Testis (tissue), 3 donors: ENCODE results near the gene PJA2. TPM values are rescaled to one million over a fixed set of nuclear protein-coding genes. Genes with fewer than 3 reads are reported as not detected.

Source experiments
- DNase-seq: peaks from one replicate; pipeline ENCODE4 v3.0.0-alpha.2; 2019
- H3K27ac ChIP-seq, 2 donors: fragments of 200-600 bp; sonication (generic); one replicate each; pipeline ENCODE4 v1.5.1; 2019
- H3K27me3 ChIP-seq: fragments of 200-600 bp; sonication (generic); one replicate; pipeline ENCODE4 v1.5.1; 2019
- H3K36me3 ChIP-seq: fragments of 200-600 bp; sonication (generic); one replicate; pipeline ENCODE4 v1.5.1; 2017; ENCODE audit warnings: low read depth; ENCODE audit errors: missing control alignments
- H3K4me1 ChIP-seq: fragments of 200-600 bp; sonication (generic); one replicate; pipeline ENCODE4 v1.5.1; 2019
- H3K4me3 ChIP-seq, 2 donors: fragments of 200-600 bp; sonication (generic); one replicate each; pipeline ENCODE4 v1.5.1; 2017 to 2019
- H3K9me3 ChIP-seq: fragments of 200-600 bp; sonication (generic); one replicate; pipeline ENCODE4 v1.5.1; 2017
- POLR2A ChIP-seq: fragments of 450-650 bp; IDR thresholded peaks from one replicate; pipeline ENCODE4 v1.6.1; 2017; ENCODE audit warnings: antibody characterized with exemption, mild to moderate bottlenecking, moderate library complexity
- WGBS, 2 donors: methylation state at CpG; one replicate each; pipeline ENCODE4 v1.1.5; 2018; 5-methylcytosine and 5-hydroxymethylcytosine counted together
- intact Hi-C: fragments of 100-400 bp; cut with DNase I; formaldehyde crosslinking; loops from one replicate; pipeline ENCODE4 v1.15.1; 2023; ENCODE audit warnings: low total_unique reads
- polyA plus RNA-seq: library from polyadenylated mRNA; stranded (reverse); fragments of 350-450 nt; fragmentation: Illumina TruSeq; extraction: RNeasy Lipid Tissue Mini Kit (QIAGEN cat#74804); gene quantifications from one replicate; pipeline ENCODE4 v1.2.3, GENCODE V29; 2014; ENCODE audit warnings: low read depth, low replicate concordance; ENCODE audit not compliant: insufficient read depth
- total RNA-seq, 2 donors: library from RNA; depleted of rRNA; stranded (reverse); fragments of >200 nt; gene quantifications; one replicate each; pipeline ENCODE4 v1.2.3, GENCODE V29; 2016
- TF ChIP-seq, protein P1 (sequence below), 3 experiments: fragments of 450-650 bp in 2 of 3; fragments of 200-600 bp in 1 of 3; sonication (generic) in 1 of 3; IDR thresholded peaks; one replicate each; pipeline ENCODE4 v1.5.1; 2016 to 2019; ENCODE audit warnings: antibody characterized with exemption in 3 of 3, mild to moderate bottlenecking in 2 of 3, moderate library complexity in 1 of 3

PJA2 gene
- total and polyA plus RNA-seq, 3 donors from 2014 or later: 77.3 to 112 (median 105) TPM

DNA sequence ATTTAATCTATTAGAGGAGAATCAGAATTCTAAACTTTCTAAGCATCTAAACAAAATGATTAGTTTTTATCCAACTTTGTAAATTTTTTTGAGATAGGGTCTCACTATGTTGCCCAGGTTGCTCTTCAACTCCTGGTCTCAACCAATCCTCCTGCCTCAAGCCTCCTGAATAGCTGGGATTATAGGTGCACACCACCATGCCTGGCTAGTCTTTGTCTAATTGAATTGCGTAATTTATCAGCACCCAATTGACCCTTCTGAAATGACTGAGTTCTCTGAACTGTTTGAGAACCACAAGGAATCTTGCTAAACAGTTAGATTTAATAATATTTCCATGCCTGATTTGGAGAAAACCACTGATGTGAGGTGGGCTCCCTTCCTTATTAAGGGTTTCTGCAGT lies 75.7 kb downstream of the PJA2 start:
- no peaks in the 10 kb centered on the region for H3K4me1 ChIP-seq
- no peak overlapping the region for H3K4me3 ChIP-seq
- intact Hi-C loops: no loop called here
- H3K9me3 ChIP-seq: no peaks in the 10 kb centered on the region
- H3K27me3 ChIP-seq: no peaks in the 10 kb centered on the region
- TF ChIP-seq, protein P1, sequence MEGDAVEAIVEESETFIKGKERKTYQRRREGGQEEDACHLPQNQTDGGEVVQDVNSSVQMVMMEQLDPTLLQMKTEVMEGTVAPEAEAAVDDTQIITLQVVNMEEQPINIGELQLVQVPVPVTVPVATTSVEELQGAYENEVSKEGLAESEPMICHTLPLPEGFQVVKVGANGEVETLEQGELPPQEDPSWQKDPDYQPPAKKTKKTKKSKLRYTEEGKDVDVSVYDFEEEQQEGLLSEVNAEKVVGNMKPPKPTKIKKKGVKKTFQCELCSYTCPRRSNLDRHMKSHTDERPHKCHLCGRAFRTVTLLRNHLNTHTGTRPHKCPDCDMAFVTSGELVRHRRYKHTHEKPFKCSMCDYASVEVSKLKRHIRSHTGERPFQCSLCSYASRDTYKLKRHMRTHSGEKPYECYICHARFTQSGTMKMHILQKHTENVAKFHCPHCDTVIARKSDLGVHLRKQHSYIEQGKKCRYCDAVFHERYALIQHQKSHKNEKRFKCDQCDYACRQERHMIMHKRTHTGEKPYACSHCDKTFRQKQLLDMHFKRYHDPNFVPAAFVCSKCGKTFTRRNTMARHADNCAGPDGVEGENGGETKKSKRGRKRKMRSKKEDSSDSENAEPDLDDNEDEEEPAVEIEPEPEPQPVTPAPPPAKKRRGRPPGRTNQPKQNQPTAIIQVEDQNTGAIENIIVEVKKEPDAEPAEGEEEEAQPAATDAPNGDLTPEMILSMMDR (IDR thresholded peaks at IDR 0.05): no peak
- TF ChIP-seq POLR2A: no peak
- 94 to 100% methylated on average over 1 of the region's 1 CpG for WGBS, 2 donors
- DNase-seq: no peak
- H3K27ac ChIP-seq: no peak overlapping the region
- H3K36me3 ChIP-seq: no peaks in the 10 kb centered on the region

DNA sequence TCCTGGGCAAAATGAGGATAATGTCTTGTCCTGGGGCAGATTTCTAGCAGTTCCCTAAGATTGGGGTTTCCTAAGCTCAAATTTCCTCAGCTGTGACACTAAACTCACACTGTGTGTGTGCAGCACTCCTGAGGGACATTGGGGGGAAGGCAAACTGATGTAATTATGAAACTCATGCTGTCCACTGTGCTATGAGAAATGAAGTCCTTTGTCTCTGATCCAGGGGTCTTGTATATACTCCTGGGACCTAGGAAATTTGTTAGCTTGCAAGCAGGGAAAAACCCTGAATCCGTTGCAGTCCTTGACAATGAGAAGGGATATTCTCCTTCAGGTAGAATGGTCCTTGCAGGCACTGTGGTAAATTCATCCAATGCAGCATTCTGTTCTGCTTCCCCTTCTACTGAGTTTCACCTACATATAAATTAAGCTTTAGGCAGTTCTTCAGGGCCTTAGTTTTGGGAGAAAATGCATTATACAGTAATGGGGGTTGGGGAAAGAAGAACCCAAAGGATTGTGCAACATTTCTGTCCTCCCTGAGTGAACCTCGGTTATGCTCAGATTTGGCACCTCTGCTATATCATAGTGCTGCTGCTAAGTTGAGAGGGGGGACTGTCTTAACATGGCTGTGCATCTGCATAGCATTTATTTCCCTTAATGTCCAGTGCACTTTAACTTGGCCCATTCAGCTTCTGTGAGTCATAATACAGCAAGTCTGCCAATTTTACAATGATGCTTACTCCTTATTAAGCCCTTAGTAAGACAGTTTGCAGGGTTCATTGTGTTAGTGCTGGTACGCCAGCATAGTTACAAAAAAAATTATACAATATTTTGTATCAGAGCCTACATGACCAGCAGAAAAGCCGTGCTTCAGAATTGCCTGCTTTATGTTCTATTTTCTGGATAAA lies 80.2 kb downstream of the PJA2 start:
- H3K4me3 ChIP-seq: no peak overlapping the region
- intact Hi-C loops: no loop called here
- TF ChIP-seq POLR2A: no peak
- TF ChIP-seq, protein P1 (IDR thresholded peaks at IDR 0.05): no peak
- no peak overlapping the region for H3K27ac ChIP-seq
- H3K4me1 ChIP-seq: peaks cover 6% of the 10 kb centered on the region
- H3K9me3 ChIP-seq: no peaks in the 10 kb centered on the region
- H3K27me3 ChIP-seq: no peaks in the 10 kb centered on the region
- no peaks in the 10 kb centered on the region for H3K36me3 ChIP-seq
- 61 to 71% methylated on average over 4 of the region's 4 CpGs for WGBS, 2 donors
- DNase-seq: no peak

DNA sequence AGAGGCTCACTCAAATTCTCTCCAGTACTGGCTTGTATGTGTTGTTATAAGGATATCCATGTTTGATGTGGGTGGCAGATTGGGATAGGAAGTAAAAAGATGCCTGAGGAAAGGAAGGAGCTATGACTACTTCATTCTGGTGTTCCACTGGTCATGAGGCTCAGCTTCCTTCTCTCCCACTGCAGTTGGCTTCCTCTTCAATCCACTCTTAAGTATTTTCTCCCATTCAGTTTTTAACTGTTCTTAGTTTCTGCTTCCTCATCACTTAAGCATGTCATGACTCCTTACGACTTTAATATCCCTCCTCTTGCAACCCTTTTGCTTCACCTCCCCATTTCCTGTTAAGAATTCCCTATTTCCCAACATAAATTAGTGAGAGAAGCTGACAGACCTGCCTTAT lies 81.1 kb downstream of the PJA2 start:
- H3K4me3 ChIP-seq: no peak overlapping the region
- 76 to 78% methylated on average over 1 of the region's 1 CpG for WGBS, 2 donors
- peaks cover 6% of the 10 kb centered on the region for H3K4me1 ChIP-seq
- intact Hi-C loops: no loop called here
- H3K9me3 ChIP-seq: no peaks in the 10 kb centered on the region
- TF ChIP-seq, protein P1 (IDR thresholded peaks at IDR 0.05): no peak
- TF ChIP-seq POLR2A: no peak
- no peaks in the 10 kb centered on the region for H3K36me3 ChIP-seq
- no peak overlapping the region for H3K27ac ChIP-seq
- no peaks in the 10 kb centered on the region for H3K27me3 ChIP-seq
- DNase-seq: no peak

DNA sequence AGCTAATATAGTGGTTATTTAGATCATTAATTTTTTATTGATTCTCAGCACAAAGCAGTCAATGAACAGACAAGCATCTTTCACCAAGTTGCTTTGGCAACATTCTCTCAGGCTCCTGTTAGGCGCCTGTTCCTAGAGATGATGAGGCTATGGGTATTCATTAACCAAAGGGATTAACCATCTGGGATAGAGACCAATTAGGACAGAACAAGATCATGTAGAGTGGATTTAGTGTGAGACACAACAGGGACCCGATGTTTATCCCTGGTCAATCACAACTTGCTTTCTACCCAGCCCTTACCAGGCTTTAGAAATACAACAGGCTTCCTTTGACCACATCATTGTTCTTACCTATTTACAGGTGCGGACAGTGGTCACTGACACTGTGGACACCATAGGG lies 82.2 kb downstream of the PJA2 start:
- peak overlapping the region; percentile 15 to 51 for H3K27ac ChIP-seq
- DNase-seq: no peak
- H3K4me1 ChIP-seq: peaks cover 11% of the 10 kb centered on the region
- TF ChIP-seq, protein P1 (IDR thresholded peaks at IDR 0.05): no peak
- TF ChIP-seq POLR2A: no peak
- H3K36me3 ChIP-seq: no peaks in the 10 kb centered on the region
- no peak overlapping the region for H3K4me3 ChIP-seq
- 51 to 74% methylated on average over 3 of the region's 3 CpGs for WGBS, 2 donors
- intact Hi-C loops: no loop called here
- no peaks in the 10 kb centered on the region for H3K9me3 ChIP-seq
- H3K27me3 ChIP-seq: no peaks in the 10 kb centered on the region
